Heart left ventricle (tissue), 13 donors: Measurements from ENCODE around the gene AGXT.

Source experiments
- CTCF ChIP-seq, 12 donors: fragments of 200-600 bp; sonication (generic) in 4 of 12; IDR thresholded peaks; one replicate each; pipeline versions ENCODE4 v1.5.0 to v1.8.0; 2018 to 2022; ENCODE audit warnings: antibody characterized with exemption in 12 of 12, mild to moderate bottlenecking in 5 of 12
- POLR2A ChIP-seq, 2 donors: fragments of 450-650 bp; IDR thresholded peaks; one replicate each; pipeline ENCODE4 v1.6.1; 2017; ENCODE audit warnings: antibody characterized with exemption in 2 of 2, mild to moderate bottlenecking in 2 of 2, moderate library complexity in 2 of 2
- donor health status: ischemic (EF 13 %, LVEDD 7.1; RV severe dilation, severe dysfunction).
- donor health status: DM: no; HTN: yes; CAD: no.
- donor health status: DM: no; HTN: no; CAD: no.
- donor health status: ischemic (EF 25% LVEDD 6.9; RV normal size, moderate dysfunction).
- donor health status: ischemic (EF 25% LVEDD 5.7; RV mildly dilated, moderate dysfunction).
- donor health status: ischemic (EF 35%, LVEDD 5.7; RV mildly dilated, moderate dysfunction).
- donor health status: nonischemic (EF 11% LVEDD 7.7; RV severe dilation, severe dysfunction).
- donor health status: DM: yes; HTN: yes; CAD: no.
- donor health status: PGD.
- donor health status: ischemic (EF 29% LVEDD 5.4; RV normal size, mild dysfunction).
- donor health status: nonischemic (EF 23%, LVEDD 6.1; RV moderate dilation, normal function).

- no peak for TF ChIP-seq CTCF (IDR thresholded peaks at IDR 0.05)
- TF ChIP-seq POLR2A (IDR thresholded peaks at IDR 0.05) = no peak
Observed at GRCh38 chr2:240875228-240876034, 6.8 kb downstream of the AGXT start.
